PC-3 (cell line): ENCODE data around the gene KREMEN2.

ENCODE experiments used
- EZH2phosphoT487 ChIP-seq: fragments of 300-600 bp; sonication (generic); IDR thresholded peaks from 2 replicates; pipeline ENCODE4 v1.6.1; 2018; ENCODE audit warnings: mild to moderate bottlenecking, antibody characterized with exemption, low read length, borderline replicate concordance
- TF ChIP-seq, protein P1 (sequence below): fragments of 300-600 bp; sonication (generic); conservative IDR thresholded peaks from 2 replicates; pipeline ENCODE4 v1.5.1; 2017; ENCODE audit warnings: antibody characterized with exemption, low read depth, mild to moderate bottlenecking, low read length

- TF ChIP-seq, protein P1, sequence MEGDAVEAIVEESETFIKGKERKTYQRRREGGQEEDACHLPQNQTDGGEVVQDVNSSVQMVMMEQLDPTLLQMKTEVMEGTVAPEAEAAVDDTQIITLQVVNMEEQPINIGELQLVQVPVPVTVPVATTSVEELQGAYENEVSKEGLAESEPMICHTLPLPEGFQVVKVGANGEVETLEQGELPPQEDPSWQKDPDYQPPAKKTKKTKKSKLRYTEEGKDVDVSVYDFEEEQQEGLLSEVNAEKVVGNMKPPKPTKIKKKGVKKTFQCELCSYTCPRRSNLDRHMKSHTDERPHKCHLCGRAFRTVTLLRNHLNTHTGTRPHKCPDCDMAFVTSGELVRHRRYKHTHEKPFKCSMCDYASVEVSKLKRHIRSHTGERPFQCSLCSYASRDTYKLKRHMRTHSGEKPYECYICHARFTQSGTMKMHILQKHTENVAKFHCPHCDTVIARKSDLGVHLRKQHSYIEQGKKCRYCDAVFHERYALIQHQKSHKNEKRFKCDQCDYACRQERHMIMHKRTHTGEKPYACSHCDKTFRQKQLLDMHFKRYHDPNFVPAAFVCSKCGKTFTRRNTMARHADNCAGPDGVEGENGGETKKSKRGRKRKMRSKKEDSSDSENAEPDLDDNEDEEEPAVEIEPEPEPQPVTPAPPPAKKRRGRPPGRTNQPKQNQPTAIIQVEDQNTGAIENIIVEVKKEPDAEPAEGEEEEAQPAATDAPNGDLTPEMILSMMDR, result no peak
- TF ChIP-seq EZH2phosphoT487, result no peak
These were observed 8.1 kb upstream of the KREMEN2 start for GRCh38 chr16:2955779-2956578.
